Measurements from ENCODE around the gene PGLYRP2. TPM values are rescaled to one million over a fixed set of nuclear protein-coding genes. Genes with fewer than 3 reads are reported as not detected.
A peak's percentile ranks its signal among the peaks of the same experiment; 100 is the strongest.

The PGLYRP2 gene
- total and polyA plus RNA-seq, 12 donors: not detected

DNA sequence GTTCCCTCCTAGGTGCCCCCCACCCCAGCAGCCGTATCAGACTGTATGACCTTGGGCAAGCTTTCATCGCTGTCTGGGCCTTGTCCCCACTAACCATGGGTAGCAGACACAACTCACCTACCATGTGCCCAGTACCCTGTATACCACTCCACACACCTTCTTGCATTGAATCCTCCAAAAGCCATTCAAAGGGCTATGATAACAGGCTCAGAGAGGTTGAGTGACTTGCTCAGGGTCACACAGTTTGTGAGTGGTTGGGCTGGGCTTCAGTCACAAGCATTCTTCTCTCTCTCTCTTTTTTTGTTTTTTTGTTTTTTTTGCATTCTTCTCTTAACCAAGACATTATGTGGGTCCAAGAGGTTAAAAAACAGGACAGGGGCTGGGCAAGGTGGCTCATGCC lies 17.6 kb downstream of the PGLYRP2 start:
- Histone ChIP-seq H3K27me3 (peaks cover 12 to 57% (median 31%) of the 10 kb centered on the region in 7 donors), H3K4me1 (peaks cover 0 to 32% (median 5%) of the 10 kb centered on the region in 9 donors), H3K9me3 (no peaks in the 10 kb centered on the region), H3K27ac (no peak overlapping the region), H3K4me3 (no peak overlapping the region), H3K36me3 (peaks cover 0 to 37% (median 0%) of the 10 kb centered on the region in 9 donors)
- intact Hi-C loops (cut with DNase I): loop anchor here in 3 of 10 donors (5.0 to 10.0 kb wide), 3 partner anchors 91 to 367 kb away; no protein-coding TSS in a partner anchor
- DNase-seq (no peak), ATAC-seq (no peak)
- 81 to 89% methylated on average over 2 of the region's 2 CpGs for WGBS, 2 donors
- TF ChIP-seq, protein P1, sequence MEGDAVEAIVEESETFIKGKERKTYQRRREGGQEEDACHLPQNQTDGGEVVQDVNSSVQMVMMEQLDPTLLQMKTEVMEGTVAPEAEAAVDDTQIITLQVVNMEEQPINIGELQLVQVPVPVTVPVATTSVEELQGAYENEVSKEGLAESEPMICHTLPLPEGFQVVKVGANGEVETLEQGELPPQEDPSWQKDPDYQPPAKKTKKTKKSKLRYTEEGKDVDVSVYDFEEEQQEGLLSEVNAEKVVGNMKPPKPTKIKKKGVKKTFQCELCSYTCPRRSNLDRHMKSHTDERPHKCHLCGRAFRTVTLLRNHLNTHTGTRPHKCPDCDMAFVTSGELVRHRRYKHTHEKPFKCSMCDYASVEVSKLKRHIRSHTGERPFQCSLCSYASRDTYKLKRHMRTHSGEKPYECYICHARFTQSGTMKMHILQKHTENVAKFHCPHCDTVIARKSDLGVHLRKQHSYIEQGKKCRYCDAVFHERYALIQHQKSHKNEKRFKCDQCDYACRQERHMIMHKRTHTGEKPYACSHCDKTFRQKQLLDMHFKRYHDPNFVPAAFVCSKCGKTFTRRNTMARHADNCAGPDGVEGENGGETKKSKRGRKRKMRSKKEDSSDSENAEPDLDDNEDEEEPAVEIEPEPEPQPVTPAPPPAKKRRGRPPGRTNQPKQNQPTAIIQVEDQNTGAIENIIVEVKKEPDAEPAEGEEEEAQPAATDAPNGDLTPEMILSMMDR (IDR thresholded peaks at IDR 0.05): no peak

DNA sequence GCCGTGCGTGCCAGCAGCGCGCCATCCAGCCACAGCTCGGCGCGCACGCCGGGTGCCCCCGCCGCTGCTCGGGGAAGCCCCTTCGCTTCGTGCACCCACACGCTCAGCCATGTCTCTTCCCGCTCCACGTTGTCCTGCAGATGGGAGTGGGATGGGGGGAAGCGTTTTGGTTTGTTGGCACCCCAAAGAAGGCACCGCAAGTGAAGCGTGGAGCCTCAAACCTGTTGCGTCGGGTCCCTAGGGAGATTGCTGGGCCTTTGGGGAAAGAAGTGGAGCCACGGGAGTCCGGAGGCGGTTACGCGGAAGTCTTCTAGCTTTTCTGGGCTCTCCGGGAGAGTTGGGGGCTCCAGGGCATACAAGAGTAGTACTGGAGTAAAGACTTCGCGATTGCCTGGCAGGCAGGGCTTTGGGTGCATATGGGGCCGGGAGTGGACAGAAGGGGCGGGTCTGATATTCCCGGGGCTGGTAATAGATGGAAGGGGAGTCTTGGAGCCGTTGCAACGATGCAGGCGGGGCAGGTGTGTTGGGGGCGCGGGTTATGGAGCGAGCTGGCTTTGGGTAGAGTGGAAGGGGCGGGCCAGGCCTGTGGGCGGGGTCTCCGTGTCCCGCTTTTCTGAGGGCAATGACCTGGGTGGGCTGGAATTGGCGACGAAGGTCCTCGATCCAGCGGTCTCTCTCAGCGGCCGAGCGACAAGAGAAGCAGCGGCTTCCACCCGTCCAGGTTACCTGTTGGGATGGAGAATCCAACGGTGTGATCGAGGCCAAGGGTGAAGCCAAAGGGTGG lies 21.4 kb downstream of the PGLYRP2 start:
- no peak overlapping the region for H3K27ac ChIP-seq
- no peak for DNase-seq
- TF ChIP-seq, protein P1 (IDR thresholded peaks at IDR 0.05): no peak
- H3K9me3 ChIP-seq: no peaks in the 10 kb centered on the region
- no peak for ATAC-seq
- H3K4me3 ChIP-seq: peak overlapping the region in 2 of 10 donors; percentile 13 to 21
- peaks cover 0 to 75% (median 0%) of the 10 kb centered on the region in 9 donors for H3K36me3 ChIP-seq
- peaks cover 27 to 57% (median 39%) of the 10 kb centered on the region in 7 donors for H3K27me3 ChIP-seq
- H3K4me1 ChIP-seq: peaks cover 0 to 16% (median 12%) of the 10 kb centered on the region in 9 donors
- intact Hi-C loops (cut with DNase I): loop anchor here in 2 of 10 donors (10.0 kb wide), 2 partner anchors 97 to 353 kb away; partner anchors contain the start of gene SYDE1 (in 1 of the 2)
- 10 to 17% methylated on average over 53 to 54 of the region's 54 CpGs for WGBS, 2 donors

DNA sequence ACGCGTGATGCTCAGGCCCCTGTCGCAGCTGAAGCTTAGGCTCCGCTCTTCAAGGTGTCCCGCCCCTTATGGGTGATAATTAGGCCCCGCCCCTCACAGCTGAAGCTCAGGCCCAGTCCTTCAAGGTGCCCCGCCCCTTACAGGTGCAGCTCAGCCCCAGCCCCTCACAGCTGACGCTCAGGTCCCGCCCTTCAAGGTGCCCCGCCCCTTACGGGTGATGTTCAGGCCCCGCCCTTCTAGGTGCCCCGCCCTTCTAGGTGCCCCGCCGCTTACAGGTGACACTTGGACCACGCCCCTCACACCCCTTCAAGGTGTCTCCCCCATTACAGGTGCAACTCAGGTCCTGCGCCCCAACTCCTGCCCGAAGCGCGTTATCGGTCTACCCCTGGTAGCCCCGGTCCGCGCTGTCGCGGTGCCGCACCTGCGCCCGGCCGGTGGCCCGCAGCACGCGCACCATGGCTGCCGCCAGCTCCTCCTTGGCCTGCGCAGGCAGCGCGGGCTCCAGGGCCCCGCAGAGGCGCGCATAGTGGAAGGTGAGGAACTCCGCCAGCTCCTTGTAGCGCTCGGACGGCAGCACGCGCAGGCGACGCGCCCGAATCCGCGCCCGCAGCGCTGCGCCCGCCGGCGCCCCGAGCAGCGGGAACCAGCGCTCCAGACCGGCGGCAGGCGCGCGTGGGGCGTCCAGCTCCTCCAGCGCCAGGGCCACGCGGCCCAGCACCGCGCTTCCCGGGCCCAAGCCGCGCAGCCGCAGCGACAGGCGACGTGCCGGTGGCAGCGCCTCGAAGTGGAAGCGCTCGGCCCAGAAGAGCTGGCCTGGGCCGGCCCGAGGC lies 22.2 kb downstream of the PGLYRP2 start:
- DNase-seq (no peak), ATAC-seq (no peak)
- H3K27me3 ChIP-seq: peaks cover 27 to 56% (median 39%) of the 10 kb centered on the region in 7 donors
- H3K9me3 ChIP-seq: no peaks in the 10 kb centered on the region
- intact Hi-C loops (cut with DNase I): loop anchor here in 2 of 10 donors (10.0 kb wide), 2 partner anchors 98 to 352 kb away; partner anchors contain the start of gene SYDE1 (in 1 of the 2)
- no peak overlapping the region for H3K27ac ChIP-seq
- 3 to 10% methylated on average over 61 to 86 of the region's 86 CpGs for WGBS, 2 donors
- peak overlapping the region in 2 of 10 donors; percentile 13 to 21 for H3K4me3 ChIP-seq
- TF ChIP-seq, protein P1 (IDR thresholded peaks at IDR 0.05): no peak
- peaks cover 0 to 21% (median 16%) of the 10 kb centered on the region in 9 donors for H3K4me1 ChIP-seq
- peaks cover 0 to 78% (median 0%) of the 10 kb centered on the region in 9 donors for H3K36me3 ChIP-seq

DNA sequence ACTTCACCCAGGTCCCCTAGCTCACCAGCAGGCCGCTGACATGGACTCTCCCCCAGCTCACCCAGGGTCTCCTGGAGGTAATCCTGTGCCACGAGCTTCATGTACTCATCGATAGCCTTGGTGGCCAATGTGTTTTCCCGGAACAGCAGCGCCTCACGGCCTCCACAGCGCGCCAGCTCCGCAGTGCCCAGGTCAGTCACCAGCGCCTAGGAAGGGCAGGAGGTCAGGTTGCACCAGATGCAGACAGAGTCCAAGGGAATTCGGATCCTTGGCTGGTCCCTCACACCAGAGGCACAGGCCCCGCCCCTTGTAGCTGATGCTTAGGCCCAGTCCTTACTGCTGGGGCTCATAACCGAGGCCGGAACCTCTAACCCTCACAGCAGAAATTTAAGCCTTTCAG lies 22.9 kb downstream of the PGLYRP2 start:
- Histone ChIP-seq H3K4me3 (no peak overlapping the region), H3K4me1 (peaks cover 0 to 21% (median 16%) of the 10 kb centered on the region in 9 donors), H3K27ac (no peak overlapping the region), H3K9me3 (no peaks in the 10 kb centered on the region), H3K36me3 (peaks cover 0 to 72% (median 0%) of the 10 kb centered on the region in 9 donors), H3K27me3 (peaks cover 27 to 56% (median 39%) of the 10 kb centered on the region in 7 donors)
- intact Hi-C loops (cut with DNase I): loop anchor here in 2 of 10 donors (10.0 kb wide), 2 partner anchors 98 to 352 kb away; partner anchors contain the start of gene SYDE1 (in 1 of the 2)
- ATAC-seq (no peak), DNase-seq (no peak)
- TF ChIP-seq, protein P1 (IDR thresholded peaks at IDR 0.05): no peak
- 33 to 36% methylated on average over 14 of the region's 14 CpGs for WGBS, 2 donors

Measured in heart right ventricle (tissue), 16 donors.